ENCODE results near the gene LAMA4.

DNA sequence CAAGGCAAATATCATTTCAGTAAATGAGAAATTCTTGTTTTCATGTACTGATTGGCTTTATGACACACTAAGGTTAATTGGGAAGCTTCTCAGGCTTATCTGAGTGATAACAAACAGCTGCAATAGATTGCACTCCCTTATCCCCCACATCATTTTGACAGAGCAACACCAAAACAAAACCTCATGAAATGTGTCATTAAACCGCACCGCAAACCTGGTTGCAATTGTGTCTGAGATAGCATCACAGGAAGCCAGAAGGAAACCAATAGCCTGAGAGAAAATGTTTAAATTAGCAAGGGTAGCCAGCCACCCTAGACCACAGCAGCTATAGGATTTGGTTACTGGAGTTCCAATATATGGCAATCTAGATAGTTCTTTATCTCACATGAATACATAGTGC is 31.6 kb upstream of the LAMA4 start:
- TF ChIP-seq ZNF274 (IDR thresholded peaks at IDR 0.05; ENCODE audit: low read depth, low read length) (no peak), YY1 (IDR thresholded peaks at IDR 0.05; ENCODE audit: insufficient read depth, insufficient read length) (no peak)

Measured in NT2/D1 (cell line).